Measurements from ENCODE around the gene ETV1. TPM values are rescaled to one million over a fixed set of nuclear protein-coding genes. Genes with fewer than 3 reads are reported as not detected.

The ETV1 gene
- total and polyA plus RNA-seq, 9 of the 15 experiments (the other 6 are each of a cell fraction or from before 2014, with no cell fraction given), result 7.2 to 27.4 (median 14.0) TPM

GRCh38 chr7:14000247-14000646 lies 10.8 kb upstream of the ETV1 start:
- CTCF ChIA-PET (ENCODE audit: low intra/inter-chr PET ratio), result no interaction called here
- Histone ChIP-seq H3K9me3 (replicated peaks; ENCODE audit: control insufficient read depth, insufficient read depth, low read depth, low read length) (no peaks in the 10 kb centered on the region), H3K4me2 (ENCODE audit: insufficient read depth, low read length) (no peak overlapping the region), H3K4me3 (no peak overlapping the region), H2AFZ (ENCODE audit: low read depth, low read length) (peak overlapping the region; percentile 52), H3K9me1 (ENCODE audit: control insufficient read depth, insufficient read depth, low read length) (no peaks in the 10 kb centered on the region), H3K9ac (ENCODE audit: insufficient read depth in 1 of 2, low read depth in 2 of 2, low read length in 2 of 2) (no peak overlapping the region), H3K4me1 (replicated peaks in 1 of 2; ENCODE audit: control insufficient read depth in 2 of 2, insufficient read depth in 2 of 2, low read length in 2 of 2) (peaks cover 0 to under 1% of the 10 kb centered on the region in 2 experiments; a peak in 2 of 5 replicates), H3K36me3 (ENCODE audit: control insufficient read depth, insufficient read depth, low read length) (peaks cover under 1% of the 10 kb centered on the region; the same call in 2 of the 3 replicates), H3K27me3 (ENCODE audit: control insufficient read depth in 2 of 2, insufficient read depth in 2 of 2, low read length in 2 of 2) (no peaks in the 10 kb centered on the region), H3K79me2 (ENCODE audit: control insufficient read depth, insufficient read depth, low read length) (peaks cover 21% of the 10 kb centered on the region), H3K27ac (ENCODE audit: extremely low read depth, low read depth, low read length) (no peak overlapping the region), H4K20me1 (replicated peaks; ENCODE audit: control insufficient read depth, insufficient read depth, low read length) (no peaks in the 10 kb centered on the region)
- POLR2A ChIA-PET, result interaction anchor here (0.6 to 1.4 kb wide), 5 partner anchors 9 to 19 kb away, joined by 3 to 10 read pairs (median 4); no protein-coding TSS in a partner anchor
- WGBS (ENCODE audit: insufficient coverage, low coverage, missing lambda C conversion rate), result 44% methylated on average over 1 of the region's 1 CpG
- DNase-seq (ENCODE audit: extremely low read depth in 1 of 4, low spot score in 3 of 4) (no peak), FAIRE-seq (no peak), ATAC-seq (no peak)
- TF ChIP-seq PBX2 (CRISPR knock-in tag; IDR thresholded peaks at IDR 0.05; ENCODE audit: low read depth) (no peak), PBX2 (tag; conservative IDR thresholded peaks at IDR 0.05; ENCODE audit: low read depth) (no peak), PRMT5 (CRISPR knock-in tag; IDR thresholded peaks at IDR 0.05) (no peak), ELK1 (CRISPR knock-in tag; IDR thresholded peaks at IDR 0.05) (no peak), FOXJ2 (tag; IDR thresholded peaks at IDR 0.05) (0 out of 2 replicates have a peak, but pooled peaks have one; percentile 19), JUN (IDR thresholded peaks at IDR 0.05; ENCODE audit: borderline replicate concordance, low read depth, low read length) (no peak), JUN (CRISPR knock-in tag; IDR thresholded peaks at IDR 0.05; ENCODE audit: borderline replicate concordance) (no peak), ZNF766 (CRISPR knock-in tag; conservative IDR thresholded peaks at IDR 0.05) (no peak), FOXA3 (CRISPR knock-in tag; conservative IDR thresholded peaks at IDR 0.05 in 1 of 2, IDR thresholded peaks at IDR 0.05 in 1 of 2) (peak in 1 of 2 experiments; percentile 69; a peak in 2 of 4 replicates), CEBPB (tag; IDR thresholded peaks at IDR 0.05) (0 out of 2 replicates have a peak, but pooled peaks have one; percentile 9)
- BruUV-seq (replicated peaks), result no TSS peak
- intact Hi-C loops (cut with micrococcal nuclease), result no loop called here
- in situ Hi-C loops (cut with MboI), result no loop called here
